ENCODE results near the gene NSD1. TPM values are rescaled to one million over a fixed set of nuclear protein-coding genes. Genes with fewer than 3 reads are reported as not detected.

The NSD1 gene
- total and polyA plus RNA-seq, 10 of the 15 experiments (the other 5 are each of a cell fraction or from before 2014, with no cell fraction given) = 7.0 to 57.9 (median 30.4) TPM

GRCh38 chr5:177178733-177179304 lies 45.2 kb downstream of the NSD1 start (continued):
- no peak for TF ChIP-seq RFX5 (IDR thresholded peaks at IDR 0.05; ENCODE audit: low read depth, low read length)
- no peak for TF ChIP-seq MEF2A (IDR thresholded peaks at IDR 0.05; ENCODE audit: insufficient read depth, low read depth, low read length)
- TF ChIP-seq CEBPB (IDR thresholded peaks at IDR 0.05; ENCODE audit: borderline replicate concordance in 1 of 2, low read depth in 2 of 2, low read length in 2 of 2) = no peak
- no peak for TF ChIP-seq MYB (IDR thresholded peaks at IDR 0.05; ENCODE audit: borderline replicate concordance, low read depth, low read length)
- no peak for TF ChIP-seq KAT2A (conservative IDR thresholded peaks at IDR 0.05; ENCODE audit: control insufficient read depth, low read depth, low read length)
- TF ChIP-seq PAX8 (IDR thresholded peaks at IDR 0.05) = no peak
- TF ChIP-seq IRF5 (IDR thresholded peaks at IDR 0.05; ENCODE audit: borderline replicate concordance) = no peak
- no peak for TF ChIP-seq CHD2 (IDR thresholded peaks at IDR 0.05; ENCODE audit: borderline replicate concordance, low read depth, low read length)
- no peak for TF ChIP-seq RELA (IDR thresholded peaks at IDR 0.05; ENCODE audit: borderline replicate concordance, partially characterized antibody)

GRCh38 chr5:177179431-177179830 lies 45.9 kb downstream of the NSD1 start:
- intact Hi-C loops (cut with micrococcal nuclease; ENCODE audit: unreplicated experiment) (no loop called here), in situ Hi-C loops (cut with MboI) (no loop called here)
- Histone ChIP-seq H3K9me3 (replicated peaks; ENCODE audit: control insufficient read depth, insufficient read depth, low read length) (no peaks in the 10 kb centered on the region), H3K9ac (ENCODE audit: control insufficient read depth, insufficient read depth, low read length) (no peak overlapping the region), H3K27me3 (replicated peaks in 1 of 2; ENCODE audit: control insufficient read depth in 2 of 2, insufficient read depth in 2 of 2, low read length in 1 of 2) (no peaks in the 10 kb centered on the region), H3K36me3 (ENCODE audit: control insufficient read depth in 2 of 2, insufficient read depth in 2 of 2, low read length in 1 of 2) (peaks cover 0 to 3% of the 10 kb centered on the region in 2 experiments; a peak in 1 of 4 replicates), H4K20me1 (ENCODE audit: control insufficient read depth, insufficient read depth) (no peaks in the 10 kb centered on the region), H3K4me2 (ENCODE audit: control insufficient read depth, insufficient read depth) (no peak overlapping the region), H3K4me1 (ENCODE audit: control insufficient read depth, insufficient read depth, low read length) (peaks cover 23% of the 10 kb centered on the region), H3K79me2 (ENCODE audit: control insufficient read depth, insufficient read depth, low read length) (peaks cover 39% of the 10 kb centered on the region), H2AFZ (ENCODE audit: control insufficient read depth, low read depth, low read length) (no peak overlapping the region), H3K27ac (ENCODE audit: control insufficient read depth, insufficient read depth) (no peak overlapping the region), H3K4me3 (no peak overlapping the region)
- POLR2A ChIA-PET = no interaction called here
- SMC1A ChIA-PET (ENCODE audit: uncharacterized antibody, unreplicated experiment) = interaction anchor here (1.8 kb wide), 1 partner anchor 25 kb away, joined by 4 read pairs; no protein-coding TSS in a partner anchor
- FAIRE-seq (no peak), DNase-seq (ENCODE audit: low read depth, low spot score) (no peak), ATAC-seq (no peak)
- BruUV-seq (replicated peaks) = no TSS peak
- RAD21 ChIA-PET (ENCODE audit: unreplicated experiment) = interaction anchor here (1.5 kb wide), 1 partner anchor 65 kb away, joined by 4 read pairs; no protein-coding TSS in a partner anchor
- CTCF ChIA-PET = interaction anchor here (1.1 kb wide), 1 partner anchor 120 kb away, joined by 4 read pairs; no protein-coding TSS in a partner anchor
- 98% methylated on average over 3 of the region's 3 CpGs for WGBS (ENCODE audit: insufficient coverage, insufficient replicate concordance, low lambda C conversion rate, missing lambda C conversion rate)
- TF ChIP-seq RAD51 (IDR thresholded peaks at IDR 0.05) (no peak), ASH2L (IDR thresholded peaks at IDR 0.05; ENCODE audit: borderline replicate concordance, low read depth) (no peak), ATF3 (IDR thresholded peaks at IDR 0.05; ENCODE audit: borderline replicate concordance, extremely low read depth, low read depth, low read length) (no peak), SMAD1 (IDR thresholded peaks at IDR 0.05; ENCODE audit: low read depth, partially characterized antibody) (no peak), ZNF24 (IDR thresholded peaks at IDR 0.05) (no peak), STAT1 (conservative IDR thresholded peaks at IDR 0.05) (no peak), RELB (IDR thresholded peaks at IDR 0.05; ENCODE audit: low read depth) (no peak), IKZF2 (IDR thresholded peaks at IDR 0.05) (no peak), PBX3 (IDR thresholded peaks at IDR 0.05; ENCODE audit: insufficient replicate concordance, low read depth, low read length) (no peak), PAX8 (IDR thresholded peaks at IDR 0.05) (no peak)
